Stimulated activated CD4-positive, alpha-beta T cell treated with anti-CD3 and anti-CD28 coated beads, TNF-alpha, amount 100 ng/mL, for 48 hours (primary cell): Measurements from ENCODE around the gene TYRP1.

Source experiments
- DNase-seq, 3 donors: peaks; one replicate each; pipeline ENCODE4 v3.0.0-alpha.2; 2020; ENCODE audit warnings: low read depth in 3 of 3

TYRP1 gene

GRCh38 chr9:12735665-12736064 lies 42.5 kb downstream of the TYRP1 start:
- DNase-seq = no peak

DNA sequence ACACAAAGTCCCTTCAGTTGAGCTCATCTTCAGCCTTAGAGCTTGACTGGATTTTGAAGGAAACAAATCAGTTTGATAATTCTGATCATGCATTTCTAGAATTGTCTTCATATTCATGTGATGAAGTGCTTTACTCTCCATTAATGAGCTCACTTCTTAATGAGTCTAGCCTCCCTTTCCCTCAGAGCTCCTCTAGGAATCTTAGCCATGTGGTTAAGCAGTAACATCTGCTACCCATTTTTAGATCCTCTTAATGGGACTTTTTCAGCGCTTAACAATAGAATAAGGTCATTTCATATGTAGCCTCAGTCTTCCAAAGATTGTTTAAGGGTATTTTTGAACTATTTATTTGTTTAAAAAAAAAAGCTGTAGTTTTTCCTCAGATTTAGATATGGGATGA lies 44.7 kb downstream of the TYRP1 start:
- DNase-seq = no peak

GRCh38 chr9:12739014-12739652 lies 45.9 kb downstream of the TYRP1 start:
- no peak for DNase-seq

- DNase-seq = no peak
These were observed 47.7 kb downstream of the TYRP1 start for GRCh38 chr9:12740845-12741244.

GRCh38 chr9:12748016-12748415 lies 54.8 kb downstream of the TYRP1 start:
- DNase-seq = no peak

GRCh38 chr9:12748954-12749353 lies 55.8 kb downstream of the TYRP1 start:
- no peak for DNase-seq

- DNase-seq = no peak
These were observed 60.7 kb downstream of the TYRP1 start for GRCh38 chr9:12753931-12754330.

DNA sequence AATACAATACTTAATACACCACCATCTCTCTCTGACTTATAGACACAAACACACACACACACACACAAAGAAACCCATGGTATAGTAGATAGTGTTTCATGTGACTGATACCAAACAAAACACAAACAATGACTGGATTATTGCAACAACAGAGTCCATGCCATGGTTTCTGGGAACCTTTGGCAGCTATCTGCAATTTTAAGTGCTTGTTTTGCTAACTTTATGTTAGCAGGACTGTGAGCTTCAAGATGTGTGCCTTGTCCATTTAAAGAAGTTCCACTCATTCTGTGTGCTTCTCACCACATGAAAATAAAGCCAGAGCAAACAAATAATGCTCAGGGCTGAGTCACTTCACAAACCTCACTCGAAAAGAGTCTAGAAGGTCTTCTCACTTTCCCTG lies 66.6 kb downstream of the TYRP1 start:
- no peak for DNase-seq
